HUES48 (cell line): ENCODE data around the gene EIF4ENIF1.
"Not testable (repeated sequence)": the region's sequence is repeated elsewhere in the genome, so short reads cannot be mapped to it uniquely, and the experiment has no call there.

Source experiments
- H3K27ac ChIP-seq: one replicate; pipeline ENCODE4 v1.7.0; 2013; ENCODE audit warnings: low read depth, low read length, inconsistent platforms
- H3K27me3 ChIP-seq: 2 replicates; pipeline ENCODE4 v1.6.1; 2013; ENCODE audit warnings: mild to moderate bottlenecking, low read length; ENCODE audit not compliant: control insufficient read depth, insufficient read depth
- H3K36me3 ChIP-seq: 2 replicates; pipeline ENCODE4 v1.6.1; 2013; ENCODE audit warnings: low read length; ENCODE audit not compliant: control insufficient read depth, insufficient read depth
- H3K4me1 ChIP-seq: 2 replicates; pipeline ENCODE4 v1.6.1; 2013; ENCODE audit warnings: mild to moderate bottlenecking, low read length; ENCODE audit not compliant: control insufficient read depth, insufficient read depth
- H3K4me3 ChIP-seq: 2 replicates; pipeline ENCODE4 v1.5.1; 2013; ENCODE audit warnings: mild to moderate bottlenecking, low read depth, low read length
- H3K9ac ChIP-seq: 2 replicates; pipeline ENCODE4 v1.6.1; 2013; ENCODE audit warnings: mild to moderate bottlenecking, low read depth, low read length, moderate library complexity
- H3K9me3 ChIP-seq: 2 replicates; pipeline ENCODE4 v1.6.1; 2013; ENCODE audit warnings: low read length; ENCODE audit not compliant: control insufficient read depth, insufficient read depth

EIF4ENIF1 gene

GRCh38 chr22:31441652-31442051, 48.0 kb downstream of the EIF4ENIF1 start:
- Histone ChIP-seq H3K27ac (no peak overlapping the region), H3K9me3 (no peaks in the 10 kb centered on the region), H3K9ac (no peak overlapping the region), H3K4me3 (no peak overlapping the region), H3K27me3 (no peaks in the 10 kb centered on the region), H3K36me3 (peaks cover 89% of the 10 kb centered on the region), H3K4me1 (no peaks in the 10 kb centered on the region)

GRCh38 chr22:31440681-31441080, 49.0 kb downstream of the EIF4ENIF1 start:
- Histone ChIP-seq H3K9ac (no peak overlapping the region), H3K27me3 (no peaks in the 10 kb centered on the region), H3K4me1 (no peaks in the 10 kb centered on the region), H3K9me3 (no peaks in the 10 kb centered on the region), H3K4me3 (no peak overlapping the region), H3K36me3 (peaks cover 93% of the 10 kb centered on the region), H3K27ac (no peak overlapping the region)

GRCh38 chr22:31439808-31440207, 49.8 kb downstream of the EIF4ENIF1 start:
- no peak overlapping the region for H3K9ac ChIP-seq
- peaks cover 93% of the 10 kb centered on the region for H3K36me3 ChIP-seq
- no peak overlapping the region for H3K27ac ChIP-seq
- H3K4me1 ChIP-seq = no peaks in the 10 kb centered on the region
- no peaks in the 10 kb centered on the region for H3K9me3 ChIP-seq
- H3K4me3 ChIP-seq = no peak overlapping the region
- no peaks in the 10 kb centered on the region for H3K27me3 ChIP-seq

GRCh38 chr22:31436132-31436531, 53.5 kb downstream of the EIF4ENIF1 start:
- Histone ChIP-seq H3K4me3 (no peak overlapping the region), H3K27me3 (no peaks in the 10 kb centered on the region), H3K4me1 (no peaks in the 10 kb centered on the region), H3K9ac (no peak overlapping the region), H3K9me3 (no peaks in the 10 kb centered on the region), H3K27ac (no peak overlapping the region), H3K36me3 (peaks cover 93% of the 10 kb centered on the region)

- Histone ChIP-seq H3K4me1 (no peaks in the 10 kb centered on the region), H3K27ac (no peak overlapping the region), H3K9ac (no peak overlapping the region), H3K4me3 (no peak overlapping the region), H3K27me3 (no peaks in the 10 kb centered on the region), H3K9me3 (no peaks in the 10 kb centered on the region), H3K36me3 (peaks cover 88% of the 10 kb centered on the region)
Measured at GRCh38 chr22:31431950-31432349, 57.7 kb downstream of the EIF4ENIF1 start.

- Histone ChIP-seq H3K27ac (no peak overlapping the region), H3K9me3 (no peaks in the 10 kb centered on the region), H3K36me3 (peaks cover 84% of the 10 kb centered on the region), H3K9ac (no peak overlapping the region), H3K4me3 (no peak overlapping the region), H3K4me1 (no peaks in the 10 kb centered on the region), H3K27me3 (no peaks in the 10 kb centered on the region)
Measured at GRCh38 chr22:31425331-31426050, 64.2 kb downstream of the EIF4ENIF1 start.

- not testable (repeated sequence) for H3K27ac ChIP-seq, H3K9ac ChIP-seq, H3K4me1 ChIP-seq, H3K27me3 ChIP-seq, H3K4me3 ChIP-seq, H3K9me3 ChIP-seq
- H3K36me3 ChIP-seq = peaks cover 49% of the 10 kb centered on the region
Measured at GRCh38 chr22:31402350-31402749, 87.3 kb downstream of the EIF4ENIF1 start.

- peak overlapping the region; percentile 86 for H3K9ac ChIP-seq
- H3K4me3 ChIP-seq = peak overlapping the region; percentile 97
- H3K9me3 ChIP-seq = no peaks in the 10 kb centered on the region
- peak overlapping the region; percentile 70 for H3K27ac ChIP-seq
- no peaks in the 10 kb centered on the region for H3K27me3 ChIP-seq
- H3K36me3 ChIP-seq = peaks cover 29% of the 10 kb centered on the region
- H3K4me1 ChIP-seq = no peaks in the 10 kb centered on the region
Measured at GRCh38 chr22:31400023-31400397, 89.6 kb downstream of the EIF4ENIF1 start.

GRCh38 chr22:31399211-31400022, 90.2 kb downstream of the EIF4ENIF1 start, which contains the start of gene DRG1:
TSS of gene DRG1 (plus strand) at chr22:31399604. CDS start at chr22:31399684, 80 bp downstream.
- Histone ChIP-seq H3K9me3 (no peaks in the 10 kb centered on the region), H3K4me1 (no peaks in the 10 kb centered on the region), H3K4me3 (peak within 1 kb of the TSS; percentile 97), H3K27ac (peak within 1 kb of the TSS; percentile 72), H3K36me3 (peaks cover 24% of the 10 kb centered on the region), H3K27me3 (no peaks in the 10 kb centered on the region), H3K9ac (peak within 1 kb of the TSS; percentile 86)

- Histone ChIP-seq H3K36me3 (peaks cover 14% of the 10 kb centered on the region), H3K4me3 (no peak overlapping the region), H3K27me3 (no peaks in the 10 kb centered on the region), H3K9ac (no peak overlapping the region), H3K27ac (no peak overlapping the region), H3K4me1 (no peaks in the 10 kb centered on the region), H3K9me3 (no peaks in the 10 kb centered on the region)
Measured at GRCh38 chr22:31398231-31398630, 91.4 kb downstream of the EIF4ENIF1 start.

- Histone ChIP-seq H3K27ac (no peak overlapping the region), H3K36me3 (no peaks in the 10 kb centered on the region), H3K4me3 (no peak overlapping the region), H3K27me3 (no peaks in the 10 kb centered on the region), H3K4me1 (no peaks in the 10 kb centered on the region), H3K9me3 (no peaks in the 10 kb centered on the region), H3K9ac (no peak overlapping the region)
Measured at GRCh38 chr22:31394326-31394725, 95.3 kb downstream of the EIF4ENIF1 start.
